Aorta (tissue), 5 donors: ENCODE data around the gene JARID2. TPM values are rescaled to one million over a fixed set of nuclear protein-coding genes. Genes with fewer than 3 reads are reported as not detected.

Experiments used
- ATAC-seq: fragments of 200-7000 bp; cut with Tn5 transposase; one replicate; pipeline ENCODE4 v1.9.1; 2022; ENCODE audit warnings: moderate library complexity; ENCODE audit not compliant: low FRiP score
- DNase-seq, 2 donors: peaks; one replicate each; pipeline ENCODE4 v3.0.0-alpha.2; 2020
- H3K27ac ChIP-seq, 2 donors: one replicate each; pipeline ENCODE4 v1.5.1; 2013; ENCODE audit warnings: low read length in 2 of 2, mild to moderate bottlenecking in 2 of 2, moderate library complexity in 2 of 2, control low read depth in 1 of 2, inconsistent platforms in 1 of 2, low read depth in 1 of 2
- H3K27me3 ChIP-seq, 2 donors: one replicate each; pipeline ENCODE4 v1.6.1; 2013; ENCODE audit warnings: control low read depth in 1 of 2, low read length in 1 of 2, mild to moderate bottlenecking in 1 of 2, moderate library complexity in 1 of 2; ENCODE audit not compliant: insufficient read depth in 2 of 2, control insufficient read depth in 1 of 2
- H3K36me3 ChIP-seq, 2 donors: one replicate each; pipeline ENCODE4 v1.6.1; 2013; ENCODE audit warnings: control low read depth in 1 of 2, low read length in 1 of 2, mild to moderate bottlenecking in 1 of 2; ENCODE audit not compliant: insufficient read depth in 2 of 2, control insufficient read depth in 1 of 2
- H3K4me1 ChIP-seq, 2 donors: one replicate each; pipeline ENCODE4 v1.6.1; 2013; ENCODE audit warnings: low read length in 2 of 2, control low read depth in 1 of 2, mild to moderate bottlenecking in 1 of 2, moderate library complexity in 1 of 2; ENCODE audit not compliant: insufficient read depth in 2 of 2, control insufficient read depth in 1 of 2
- H3K4me3 ChIP-seq, 2 donors: one replicate each; pipeline ENCODE4 v1.5.1; 2013; ENCODE audit warnings: low read length in 2 of 2, control low read depth in 1 of 2, mild to moderate bottlenecking in 1 of 2
- H3K9me3 ChIP-seq: one replicate; pipeline ENCODE4 v1.6.1; 2013; ENCODE audit warnings: mild to moderate bottlenecking, low read length; ENCODE audit not compliant: control insufficient read depth
- WGBS, 2 donors: extraction: QIAGEN DNeasy Blood & Tissue Kit; methylation state at CpG; one replicate each; pipeline ENCODE4 v1.1.7; 2013; 5-methylcytosine and 5-hydroxymethylcytosine counted together
- intact Hi-C, 2 donors: fragments of 100-400 bp; cut with DNase I; formaldehyde crosslinking; loops; one replicate each; pipeline versions ENCODE4 v1.14.2 to v1.15.0; 2022
- polyA plus RNA-seq, 2 donors: library from polyadenylated mRNA; stranded (reverse); fragments of 200-250 nt; gene quantifications; one replicate each; pipeline ENCODE4 v1.2.3, GENCODE V29; 2013
- total RNA-seq, 2 donors: library from RNA; stranded (reverse); fragmentation: NEBNext Ultra II Directional; extraction: Animal tissue kit (Norgen Biotek cat#: 25700); gene quantifications; one replicate each; pipeline ENCODE4 v1.2.1, GENCODE V29; 2021
- donor health status: healthy with polysubstance abuse.
- donor health status: Bipolar disorder and iron deficiency.
- donor health status: DM: no; HTN: no; CAD: no.
- donor health status: DM: no; HTN: no; CAD: no.
- donor health status: DM: yes; HTN: yes; CAD: no.

JARID2 gene
- total and polyA plus RNA-seq, 4 donors: 0.88 to 13.0 (median 7.1) TPM

GRCh38 chr6:15430186-15430585, 184.3 kb downstream of the JARID2 start:
- WGBS, 2 donors: 47 to 64% methylated on average over 2 of the region's 2 CpGs
- Histone ChIP-seq H3K4me3 (no peak overlapping the region), H3K4me1 (peaks cover 0 to 19% of the 10 kb centered on the region in 2 donors), H3K27me3 (no peaks in the 10 kb centered on the region), H3K27ac (no peak overlapping the region), H3K9me3 (no peaks in the 10 kb centered on the region), H3K36me3 (no peaks in the 10 kb centered on the region)
- intact Hi-C loops: no loop called here
- DNase-seq: no peak
- no peak for ATAC-seq

- Histone ChIP-seq H3K9me3 (no peaks in the 10 kb centered on the region), H3K4me1 (peaks cover 0 to 19% of the 10 kb centered on the region in 2 donors), H3K27me3 (no peaks in the 10 kb centered on the region), H3K36me3 (no peaks in the 10 kb centered on the region), H3K4me3 (no peak overlapping the region), H3K27ac (no peak overlapping the region)
- intact Hi-C loops: no loop called here
- DNase-seq: no peak
- WGBS, 2 donors: 45 to 48% methylated on average over 6 of the region's 6 CpGs
- ATAC-seq: no peak
Measured at GRCh38 chr6:15430931-15431405, 185.1 kb downstream of the JARID2 start.

- no peak overlapping the region for H3K27ac ChIP-seq
- no peak for DNase-seq
- WGBS, 2 donors: 78 to 79% methylated on average over 9 of the region's 9 CpGs
- H3K9me3 ChIP-seq: no peaks in the 10 kb centered on the region
- intact Hi-C loops: no loop called here
- H3K27me3 ChIP-seq: no peaks in the 10 kb centered on the region
- no peak for ATAC-seq
- peaks cover 0 to 19% of the 10 kb centered on the region in 2 donors for H3K4me1 ChIP-seq
- no peak overlapping the region for H3K4me3 ChIP-seq
- H3K36me3 ChIP-seq: no peaks in the 10 kb centered on the region
Measured at GRCh38 chr6:15431762-15432483, 186.1 kb downstream of the JARID2 start.

- Histone ChIP-seq H3K36me3 (no peaks in the 10 kb centered on the region), H3K4me3 (no peak overlapping the region), H3K9me3 (no peaks in the 10 kb centered on the region), H3K27ac (no peak overlapping the region), H3K4me1 (peaks cover 0 to 19% of the 10 kb centered on the region in 2 donors), H3K27me3 (no peaks in the 10 kb centered on the region)
- intact Hi-C loops: no loop called here
- DNase-seq: no peak
- 56 to 57% methylated on average over 2 of the region's 2 CpGs for WGBS, 2 donors
- no peak for ATAC-seq
Measured at GRCh38 chr6:15433511-15433861, 187.6 kb downstream of the JARID2 start.

GRCh38 chr6:15434263-15434662, 188.4 kb downstream of the JARID2 start:
- no peaks in the 10 kb centered on the region for H3K36me3 ChIP-seq
- ATAC-seq (no peak), DNase-seq (no peak)
- no peaks in the 10 kb centered on the region for H3K27me3 ChIP-seq
- peaks cover 0 to 19% of the 10 kb centered on the region in 2 donors for H3K4me1 ChIP-seq
- intact Hi-C loops: no loop called here
- WGBS, 2 donors: 90 to 96% methylated on average over 1 of the region's 1 CpG
- H3K27ac ChIP-seq: no peak overlapping the region
- H3K9me3 ChIP-seq: no peaks in the 10 kb centered on the region
- no peak overlapping the region for H3K4me3 ChIP-seq

GRCh38 chr6:15434823-15435380, 189.0 kb downstream of the JARID2 start:
- Histone ChIP-seq H3K27me3 (no peaks in the 10 kb centered on the region), H3K36me3 (no peaks in the 10 kb centered on the region), H3K4me3 (no peak overlapping the region), H3K27ac (no peak overlapping the region), H3K4me1 (peaks cover 0 to 19% of the 10 kb centered on the region in 2 donors), H3K9me3 (no peaks in the 10 kb centered on the region)
- intact Hi-C loops: loop anchor here in 1 of 2 donors (5.0 kb wide), 1 partner anchor 1223 kb away; no protein-coding TSS in a partner anchor
- WGBS, 2 donors: 98 to 100% methylated on average over 2 of the region's 2 CpGs
- ATAC-seq (no peak), DNase-seq (no peak)

GRCh38 chr6:15435468-15435867, 189.6 kb downstream of the JARID2 start:
- intact Hi-C loops: loop anchor here in 1 of 2 donors (5.0 kb wide), 1 partner anchor 1223 kb away; no protein-coding TSS in a partner anchor
- no peak for ATAC-seq
- DNase-seq: no peak

GRCh38 chr6:15436451-15436850, 190.6 kb downstream of the JARID2 start:
- H3K36me3 ChIP-seq: no peaks in the 10 kb centered on the region
- ATAC-seq (no peak), DNase-seq (no peak)
- H3K4me3 ChIP-seq: no peak overlapping the region
- H3K27ac ChIP-seq: no peak overlapping the region
- H3K27me3 ChIP-seq: no peaks in the 10 kb centered on the region
- no peaks in the 10 kb centered on the region for H3K9me3 ChIP-seq
- 98 to 100% methylated on average over 3 of the region's 3 CpGs for WGBS, 2 donors
- intact Hi-C loops: loop anchor here in 1 of 2 donors (5.0 kb wide), 1 partner anchor 1224 kb away; no protein-coding TSS in a partner anchor
- peaks cover 0 to 12% of the 10 kb centered on the region in 2 donors for H3K4me1 ChIP-seq

More at GRCh38 chr6:15435468-15435867, 189.6 kb downstream of the JARID2 start:
- Histone ChIP-seq H3K27me3 (no peaks in the 10 kb centered on the region), H3K4me1 (peaks cover 0 to 18% of the 10 kb centered on the region in 2 donors), H3K27ac (no peak overlapping the region), H3K4me3 (no peak overlapping the region), H3K9me3 (no peaks in the 10 kb centered on the region), H3K36me3 (no peaks in the 10 kb centered on the region)
- 83 to 86% methylated on average over 1 of the region's 1 CpG for WGBS, 2 donors
